ENCODE data around the gene PACSIN1.

The PACSIN1 gene

DNA sequence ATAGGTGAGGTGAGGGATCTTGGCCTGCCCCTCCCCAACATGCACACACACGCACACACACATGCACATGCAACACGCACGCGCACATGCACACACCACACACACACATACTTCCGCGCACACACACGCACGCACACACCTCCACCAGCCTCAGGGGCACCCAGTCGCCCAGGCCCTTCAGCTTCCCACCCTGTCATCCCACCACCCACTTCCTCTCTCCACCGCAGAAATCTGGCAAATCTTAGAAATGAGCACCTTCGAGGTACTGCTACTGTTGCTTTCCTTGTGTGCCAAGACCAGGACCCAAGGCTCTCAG lies 89.1 kb downstream of the PACSIN1 start:
- H3K27me3 ChIP-seq = no peaks in the 10 kb centered on the region
- H3K36me3 ChIP-seq = no peaks in the 10 kb centered on the region
- H3K9me3 ChIP-seq (replicated peaks in 1 of 11) = peaks cover 5 to 14% (median 11%) of the 10 kb centered on the region in 11 experiments; a peak in 19 of 22 replicates
- TF ChIP-seq Cebpa-rat (IDR thresholded peaks at IDR 0.05) = no peak
- peaks cover 26 to 55% (median 39%) of the 10 kb centered on the region in 10 experiments for H3K4me1 ChIP-seq
- peak overlapping the region in 2 of 11 experiments; percentile 18 to 44; a peak in 2 of 22 replicates for H3K9ac ChIP-seq
- H3K4me3 ChIP-seq = no peak overlapping the region
- peak overlapping the region in 10 of 11 experiments; percentile 33 to 72 (median 59); a peak in 20 of 22 replicates for H3K4me2 ChIP-seq
- H4K20me1 ChIP-seq = no peaks in the 10 kb centered on the region
- peak overlapping the region in 2 of 11 experiments; percentile 15 to 29; a peak in 2 of 22 replicates for H3K27ac ChIP-seq

DNA sequence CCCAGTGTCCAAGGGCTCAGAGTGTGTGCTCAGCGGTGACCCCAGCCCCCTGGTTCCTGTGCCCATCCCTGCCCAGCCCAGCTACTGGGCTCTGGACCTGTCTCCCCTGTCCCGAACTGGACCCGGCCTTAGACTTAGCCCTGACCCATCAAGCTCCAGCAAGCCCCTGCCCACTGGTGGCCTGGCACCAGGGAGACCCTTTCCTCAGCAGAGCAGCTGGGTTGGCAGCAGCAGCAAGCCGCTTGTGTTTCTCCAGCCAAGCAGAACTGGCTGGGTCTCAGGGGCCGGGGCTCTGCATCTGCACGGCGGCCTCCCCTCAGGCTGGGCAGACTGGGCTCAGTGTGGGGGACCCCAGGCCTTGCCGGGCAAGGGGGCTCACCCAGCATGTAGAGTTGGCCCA lies 89.5 kb downstream of the PACSIN1 start:
- Histone ChIP-seq H3K4me1 (peaks cover 26 to 51% (median 38%) of the 10 kb centered on the region in 10 experiments), H4K20me1 (no peaks in the 10 kb centered on the region), H3K4me3 (no peak overlapping the region), H3K27me3 (no peaks in the 10 kb centered on the region), H3K4me2 (peak overlapping the region in 9 of 11 experiments; percentile 33 to 72 (median 59); a peak in 14 of 22 replicates), H3K36me3 (no peaks in the 10 kb centered on the region), H3K9ac (peak overlapping the region in 3 of 11 experiments; percentile 18 to 44 (median 29); a peak in 5 of 22 replicates), H3K9me3 (replicated peaks in 1 of 11) (peaks cover 5 to 14% (median 11%) of the 10 kb centered on the region in 11 experiments; a peak in 19 of 22 replicates), H3K27ac (peak overlapping the region in 2 of 11 experiments; percentile 15 to 29; a peak in 2 of 22 replicates)
- TF ChIP-seq Cebpa-rat (IDR thresholded peaks at IDR 0.05) = no peak

DNA sequence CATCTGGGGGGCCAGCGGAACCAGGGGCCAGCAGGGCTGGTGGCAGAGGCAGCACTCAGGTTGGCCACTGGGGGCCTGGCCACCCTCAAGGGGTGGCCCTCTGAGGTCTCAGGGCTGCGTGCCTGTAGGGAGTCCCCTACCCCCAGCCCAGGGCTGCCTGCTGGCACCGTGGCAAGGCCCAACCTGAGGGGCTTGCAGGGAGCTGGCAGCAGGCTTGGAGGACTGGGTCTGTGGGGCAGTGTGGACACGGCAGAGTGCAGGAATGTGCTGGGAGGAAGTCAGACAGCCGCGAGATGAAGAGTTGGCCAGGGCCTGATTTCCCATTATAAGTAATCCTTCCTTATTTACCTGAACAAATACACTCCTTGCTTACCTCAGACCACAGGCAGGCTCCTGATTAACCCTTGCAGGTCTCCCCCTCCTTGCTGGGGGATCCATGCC lies 90.2 kb downstream of the PACSIN1 start, which contains the start of gene SPDEF:
TSS of gene SPDEF (minus strand) at position 299 of the 441 bp plus-strand sequence. CDS start 11,874 bp downstream, outside the sequence.
- no peaks in the 10 kb centered on the region for H3K36me3 ChIP-seq
- H3K9ac ChIP-seq = peak within 1 kb of the TSS in 3 of 11 experiments; percentile 18 to 44 (median 29); a peak in 5 of 22 replicates
- H3K9me3 ChIP-seq (replicated peaks in 1 of 11) = peaks cover 5 to 14% (median 11%) of the 10 kb centered on the region in 11 experiments; a peak in 19 of 22 replicates
- peak within 1 kb of the TSS in 2 of 11 experiments; percentile 15 to 29; a peak in 2 of 22 replicates for H3K27ac ChIP-seq
- H3K4me2 ChIP-seq = peak within 1 kb of the TSS in 9 of 11 experiments; percentile 33 to 72 (median 59); a peak in 14 of 22 replicates
- H4K20me1 ChIP-seq = no peaks in the 10 kb centered on the region
- H3K4me3 ChIP-seq = no peak within 1 kb of the TSS
- no peak for TF ChIP-seq Cebpa-rat (IDR thresholded peaks at IDR 0.05)
- H3K27me3 ChIP-seq = no peaks in the 10 kb centered on the region
- peaks cover 22 to 44% (median 32%) of the 10 kb centered on the region in 10 experiments for H3K4me1 ChIP-seq

DNA sequence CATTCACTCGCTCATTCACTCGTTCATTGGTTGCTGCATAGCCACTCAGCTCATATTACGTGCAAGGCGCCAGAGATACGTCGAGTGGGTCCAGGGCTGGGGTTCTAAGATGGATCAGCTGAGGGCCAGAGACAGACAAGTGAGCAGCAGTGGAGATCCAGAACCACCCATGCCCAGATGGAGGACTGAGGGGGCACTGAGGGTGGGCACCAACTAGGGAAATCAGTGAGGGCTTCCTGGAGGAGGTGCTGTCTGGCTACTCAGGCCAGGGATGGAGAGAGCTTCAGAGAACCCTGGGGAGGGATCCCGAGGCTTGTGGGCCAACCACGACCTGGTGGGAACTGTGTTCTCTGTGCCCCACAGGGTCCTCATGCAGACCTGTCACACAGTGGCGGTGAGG lies 90.6 kb downstream of the PACSIN1 start:
- no peak for TF ChIP-seq Cebpa-rat (IDR thresholded peaks at IDR 0.05)
- Histone ChIP-seq H3K4me2 (0 out of 22 replicates have a peak overlapping the region, but pooled peaks of 1 of the 11 experiments have one; percentile 68), H3K4me1 (peaks cover 18 to 40% (median 28%) of the 10 kb centered on the region in 10 experiments)

DNA sequence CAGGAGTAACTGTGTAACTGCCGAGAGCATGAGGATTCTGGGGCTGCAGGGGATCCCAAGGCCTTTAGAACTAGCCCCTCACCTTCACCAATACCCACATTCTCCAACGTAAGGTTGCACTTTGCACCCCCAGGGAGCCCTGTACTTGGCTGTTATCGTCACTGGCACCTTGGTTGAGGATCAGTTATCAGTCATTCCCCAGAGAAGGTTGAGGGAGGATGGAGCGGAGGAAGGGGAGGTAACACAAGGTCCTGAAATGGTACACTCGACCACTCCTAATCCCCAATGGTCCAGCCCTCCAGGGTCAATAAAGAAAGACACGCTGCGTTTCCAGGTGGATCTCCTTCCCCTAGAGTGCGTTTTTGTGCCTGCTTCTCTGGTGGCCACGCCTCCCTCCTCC lies 91.4 kb downstream of the PACSIN1 start:
- no peak for TF ChIP-seq Cebpa-rat (IDR thresholded peaks at IDR 0.05)
- no peak overlapping the region for H3K4me3 ChIP-seq
- H3K27me3 ChIP-seq = no peaks in the 10 kb centered on the region
- no peaks in the 10 kb centered on the region for H4K20me1 ChIP-seq
- H3K4me1 ChIP-seq = peaks cover 18 to 37% (median 26%) of the 10 kb centered on the region in 10 experiments
- H3K27ac ChIP-seq = no peak overlapping the region
- H3K36me3 ChIP-seq = no peaks in the 10 kb centered on the region
- no peak overlapping the region for H3K9ac ChIP-seq
- H3K4me2 ChIP-seq = no peak overlapping the region
- H3K9me3 ChIP-seq (replicated peaks in 1 of 11) = peaks cover 5 to 14% (median 11%) of the 10 kb centered on the region in 11 experiments; a peak in 19 of 22 replicates

More for the DNA sequence above, 90.6 kb downstream of the PACSIN1 start:
- Histone ChIP-seq H3K4me3 (no peak overlapping the region), H3K9ac (no peak overlapping the region), H4K20me1 (no peaks in the 10 kb centered on the region), H3K9me3 (replicated peaks in 1 of 11) (peaks cover 5 to 14% (median 11%) of the 10 kb centered on the region in 11 experiments; a peak in 19 of 22 replicates), H3K27ac (no peak overlapping the region), H3K27me3 (no peaks in the 10 kb centered on the region), H3K36me3 (no peaks in the 10 kb centered on the region)

DNA sequence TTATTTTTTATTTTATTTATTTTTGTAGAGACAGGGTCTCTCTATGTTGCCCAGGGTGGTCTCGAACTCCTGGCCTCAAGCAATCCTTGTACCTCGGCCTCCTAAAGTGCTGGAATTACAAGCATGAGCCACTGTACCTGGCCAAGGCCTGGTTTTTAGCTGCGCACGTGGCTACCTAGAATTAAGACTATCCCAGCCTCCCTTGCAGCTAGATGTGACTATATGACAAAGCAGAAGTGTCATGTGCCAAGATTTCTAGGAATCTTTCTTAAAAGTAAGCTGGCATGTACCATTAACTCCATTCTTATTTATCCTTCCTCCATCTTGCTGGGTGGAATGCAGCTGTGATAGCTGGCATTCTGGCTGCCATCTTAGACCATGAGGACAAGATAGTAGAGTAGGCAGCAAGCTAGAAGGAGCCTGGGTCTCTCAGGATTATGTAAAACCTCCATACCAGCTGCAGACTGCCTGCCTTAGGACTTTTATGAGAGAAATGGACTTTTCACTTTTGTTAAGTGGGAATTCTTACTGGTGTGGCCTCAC lies 92.4 kb downstream of the PACSIN1 start:
- Histone ChIP-seq H3K9ac (no peak overlapping the region), H4K20me1 (no peaks in the 10 kb centered on the region), H3K4me2 (no peak overlapping the region), H3K9me3 (replicated peaks in 1 of 11) (peaks cover 5 to 14% (median 11%) of the 10 kb centered on the region in 11 experiments; a peak in 19 of 22 replicates), H3K27ac (no peak overlapping the region), H3K36me3 (no peaks in the 10 kb centered on the region), H3K4me3 (no peak overlapping the region), H3K27me3 (no peaks in the 10 kb centered on the region), H3K4me1 (peaks cover 18 to 37% (median 26%) of the 10 kb centered on the region in 10 experiments)
- TF ChIP-seq Cebpa-rat (IDR thresholded peaks at IDR 0.05) = no peak

DNA sequence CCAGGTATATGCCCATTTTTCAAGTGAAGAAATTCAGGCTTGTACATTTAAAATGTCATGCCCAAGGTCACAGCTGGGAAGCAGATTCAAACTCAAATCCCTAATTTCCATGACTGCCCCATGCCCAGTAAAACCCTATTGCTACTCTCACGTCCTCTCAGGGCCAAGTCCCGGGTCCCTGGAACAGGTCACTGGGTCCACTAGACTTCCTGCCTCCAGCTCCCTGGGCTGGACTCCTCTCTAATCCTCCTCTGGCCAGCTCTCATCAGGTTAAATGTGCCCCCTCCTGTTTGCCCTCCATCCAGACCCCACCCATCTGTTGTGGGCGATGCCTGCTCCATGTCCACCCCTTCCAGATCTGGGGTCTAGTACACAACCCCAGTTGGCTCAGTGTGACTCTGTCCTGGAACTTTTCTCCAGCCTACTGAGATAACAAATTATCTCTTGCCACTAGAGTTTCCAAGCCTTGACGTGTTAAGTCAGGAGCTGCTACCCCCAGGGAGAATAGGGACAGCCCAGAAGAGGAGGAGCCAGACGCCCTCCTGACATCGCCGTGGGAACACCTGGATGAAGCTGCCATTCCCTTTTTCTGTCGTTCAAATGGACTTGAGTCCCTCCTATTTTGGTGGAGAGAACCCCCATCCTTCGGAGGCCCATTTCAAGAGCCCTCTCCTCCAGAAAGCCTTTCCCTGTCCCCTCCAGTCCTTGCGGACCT lies 93.9 kb downstream of the PACSIN1 start:
- Histone ChIP-seq H3K9me3 (replicated peaks in 1 of 11) (peaks cover 5 to 14% (median 11%) of the 10 kb centered on the region in 11 experiments; a peak in 19 of 22 replicates), H3K9ac (no peak overlapping the region), H3K4me3 (no peak overlapping the region), H3K4me2 (no peak overlapping the region), H3K27me3 (no peaks in the 10 kb centered on the region), H3K4me1 (peaks cover 4 to 23% (median 12%) of the 10 kb centered on the region in 10 experiments; a peak in 19 of 20 replicates), H3K36me3 (no peaks in the 10 kb centered on the region), H3K27ac (no peak overlapping the region), H4K20me1 (no peaks in the 10 kb centered on the region)
- no peak for TF ChIP-seq Cebpa-rat (IDR thresholded peaks at IDR 0.05)

DNA sequence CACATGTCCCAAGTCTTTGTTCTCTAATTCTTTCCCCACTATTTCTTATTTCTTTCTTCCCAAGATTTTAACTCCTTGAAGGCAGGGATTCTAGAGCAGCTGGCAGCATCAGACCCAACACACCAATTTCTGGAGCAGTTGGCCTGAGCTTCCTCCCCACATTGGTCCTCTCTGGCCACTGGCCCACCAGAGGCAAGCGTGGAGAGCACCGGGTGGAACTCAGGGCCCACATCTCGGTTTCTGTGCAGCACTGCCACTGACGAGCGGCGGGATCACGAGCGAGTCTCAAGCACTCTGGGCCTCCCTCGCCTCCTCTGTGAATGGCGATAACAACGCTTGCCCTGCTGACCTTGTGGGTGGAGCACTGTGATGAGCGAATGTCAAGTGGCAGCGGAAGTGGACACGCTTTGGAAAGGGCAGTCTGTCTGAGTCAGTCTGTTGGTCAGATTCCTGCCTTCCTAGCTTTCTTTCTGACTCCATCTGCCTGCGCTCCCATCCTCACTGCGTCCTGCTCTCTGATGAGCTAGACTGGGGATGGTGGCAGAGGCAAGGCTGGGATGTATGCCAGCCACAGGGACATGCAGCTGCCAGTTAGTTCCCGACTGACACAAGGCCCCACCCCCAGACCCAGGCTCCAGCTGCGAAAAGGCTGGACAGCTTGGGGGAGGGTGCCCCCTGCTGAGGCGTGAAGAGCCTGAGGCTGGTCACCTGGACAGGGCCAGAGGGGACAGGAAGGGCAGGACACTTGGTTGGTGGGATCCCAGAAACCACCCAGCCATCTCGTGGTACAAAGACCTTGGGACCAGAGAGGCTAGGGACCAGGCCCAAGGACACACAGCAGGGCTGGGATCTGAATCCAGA lies 94.7 kb downstream of the PACSIN1 start:
- H3K4me1 ChIP-seq = peaks cover 0 to 15% (median 4%) of the 10 kb centered on the region in 10 experiments; a peak in 13 of 20 replicates
- no peak overlapping the region for H3K4me2 ChIP-seq
- no peaks in the 10 kb centered on the region for H4K20me1 ChIP-seq
- peaks cover 5 to 14% (median 11%) of the 10 kb centered on the region in 11 experiments; a peak in 19 of 22 replicates for H3K9me3 ChIP-seq (replicated peaks in 1 of 11)
- no peaks in the 10 kb centered on the region for H3K36me3 ChIP-seq
- no peak for TF ChIP-seq Cebpa-rat (IDR thresholded peaks at IDR 0.05)
- no peak overlapping the region for H3K27ac ChIP-seq
- H3K27me3 ChIP-seq = no peaks in the 10 kb centered on the region
- no peak overlapping the region for H3K9ac ChIP-seq
- no peak overlapping the region for H3K4me3 ChIP-seq

Measured in BLaER1 treated with 17β-estradiol and CSF1 and Interleukin-3, amounts not matched to agents 10 nM and 100 nM (cell line).